Activated CD4-positive, alpha-beta T cell treated with anti-CD3 and anti-CD28 coated beads, Interleukin-2, amount 50 U/mL, for 24 hours (primary cell): ENCODE results near the gene TMEM174.
"Not testable (repeated sequence)": the region's sequence is repeated elsewhere in the genome, so short reads cannot be mapped to it uniquely, and the experiment has no call there.

Experiments used
- DNase-seq, 2 donors: peaks; one replicate each; pipeline ENCODE4 v3.0.0-alpha.2; 2020; ENCODE audit warnings: low read depth in 1 of 2, low spot score in 1 of 2

Gene TMEM174

DNA sequence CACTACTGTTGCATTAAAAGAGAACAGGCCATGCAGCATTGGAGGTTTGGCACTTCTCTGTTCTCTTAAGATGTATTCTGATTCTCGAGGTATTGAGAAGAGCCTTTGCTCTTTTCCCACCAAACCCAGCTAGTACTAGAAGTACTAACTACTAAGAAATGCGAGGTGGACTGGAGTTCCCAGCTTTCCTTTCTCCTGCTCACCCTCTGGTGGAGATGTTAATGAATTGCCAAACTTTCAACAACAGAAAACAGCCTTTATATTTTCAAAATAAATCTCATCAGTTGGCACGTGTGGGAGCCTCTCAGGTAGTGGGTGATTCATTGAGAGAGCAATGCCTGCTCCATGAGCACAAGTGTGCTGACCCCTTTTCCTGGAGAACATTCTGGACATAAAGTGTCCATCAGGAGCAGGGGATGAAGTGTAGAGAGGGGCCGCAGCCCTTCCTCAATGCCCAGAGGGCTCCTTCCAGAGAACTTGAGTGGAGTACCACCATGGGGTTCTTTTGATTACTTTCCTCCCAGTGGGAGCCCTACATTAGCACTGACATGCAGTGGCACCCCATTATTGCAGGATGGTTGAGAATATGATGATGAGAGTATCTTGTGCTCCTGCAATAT lies 45.7 kb downstream of the TMEM174 start:
- no peak for DNase-seq

DNA sequence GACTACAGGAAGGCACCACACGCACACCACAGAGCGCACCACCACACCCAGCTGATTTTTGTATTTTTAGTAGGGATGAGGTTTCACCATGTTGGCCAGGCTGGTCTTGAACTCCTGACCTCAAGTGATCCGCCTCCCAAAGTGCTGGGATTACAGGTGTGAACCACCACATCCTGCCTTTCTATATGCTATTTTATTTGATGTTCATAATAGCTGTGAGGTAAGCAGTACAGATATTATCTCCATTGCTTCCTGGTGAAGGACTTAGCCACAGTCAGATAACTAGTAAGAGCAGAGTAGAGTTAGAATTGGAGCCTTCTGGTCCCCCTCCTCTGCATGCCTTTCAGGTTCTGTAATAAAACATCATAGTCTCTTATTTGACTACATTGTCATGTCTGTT lies 46.3 kb downstream of the TMEM174 start:
- DNase-seq: not testable (repeated sequence)

DNA sequence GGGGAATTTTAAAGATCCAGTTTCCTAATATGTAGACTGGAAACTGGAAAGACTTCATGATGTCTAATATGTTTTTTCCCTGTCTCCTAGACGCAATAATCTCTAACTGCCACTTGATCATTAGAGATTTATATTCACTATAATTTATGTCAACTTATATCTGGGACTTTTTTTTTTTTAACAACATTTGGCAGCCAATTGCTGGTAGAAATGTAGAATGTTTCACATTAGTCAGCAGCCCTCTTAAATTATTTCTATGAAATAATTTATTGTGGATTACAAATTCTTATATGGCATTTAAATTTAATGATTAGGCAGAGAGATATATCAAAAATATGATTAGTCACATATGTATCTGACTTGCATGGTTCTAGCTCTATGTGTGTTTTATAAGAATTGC lies 48.2 kb downstream of the TMEM174 start:
- DNase-seq: no peak

DNA sequence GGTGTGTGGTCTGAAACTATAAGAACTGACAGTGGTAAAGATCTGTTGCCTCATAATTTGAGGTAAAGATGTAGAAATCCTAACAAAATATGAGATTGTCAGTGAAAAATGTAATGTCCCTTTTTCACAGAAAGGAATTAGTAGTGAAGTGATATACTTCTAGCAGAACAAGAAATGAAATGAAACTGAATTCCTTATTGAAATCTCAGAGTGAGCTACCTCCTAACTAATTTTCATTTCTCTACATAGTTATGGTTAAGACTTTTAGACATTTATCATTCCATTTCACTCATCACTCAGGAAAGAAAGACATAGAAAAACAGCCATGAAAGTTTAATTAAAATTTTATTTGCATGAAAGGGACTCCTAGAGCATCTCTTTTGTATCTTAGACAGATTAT lies 48.7 kb downstream of the TMEM174 start:
- no peak for DNase-seq

DNA sequence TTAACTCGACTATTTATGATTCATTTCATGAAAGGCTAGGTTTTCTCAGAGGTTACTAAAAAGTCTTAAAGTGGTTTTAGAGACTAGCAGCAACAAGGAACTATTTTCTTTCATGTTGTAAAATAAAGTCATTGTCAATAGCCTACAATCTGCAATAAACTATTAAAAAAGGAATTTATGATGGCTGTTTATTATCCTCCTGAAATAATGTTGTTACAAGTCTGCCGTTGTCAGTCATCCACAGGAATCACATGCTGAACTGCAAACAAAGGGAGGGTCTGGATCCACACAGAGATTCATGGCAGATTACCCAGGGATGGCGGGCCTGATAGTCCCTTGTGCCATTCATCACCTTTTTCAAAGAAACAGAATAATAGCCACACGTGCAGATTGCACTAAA lies 49.2 kb downstream of the TMEM174 start:
- no peak for DNase-seq
